Kidney glomerular epithelial cell (primary cell): ENCODE data around the gene SYVN1.
"Not testable (repeated sequence)": the region's sequence is repeated elsewhere in the genome, so short reads cannot be mapped to it uniquely, and the experiment has no call there.

Experiments used
- DNase-seq: peaks from one replicate; lab custom pipeline; 2025; lab: John Stamatoyannopoulos, UW

Gene SYVN1

GRCh38 chr11:65134240-65134951 is at the start of gene SYVN1:
Gene SYVN1 (minus strand): TSS chr11:65134519. CDS start chr11:65133601, 918 bp downstream.
- peak; percentile 92 for DNase-seq

DNA sequence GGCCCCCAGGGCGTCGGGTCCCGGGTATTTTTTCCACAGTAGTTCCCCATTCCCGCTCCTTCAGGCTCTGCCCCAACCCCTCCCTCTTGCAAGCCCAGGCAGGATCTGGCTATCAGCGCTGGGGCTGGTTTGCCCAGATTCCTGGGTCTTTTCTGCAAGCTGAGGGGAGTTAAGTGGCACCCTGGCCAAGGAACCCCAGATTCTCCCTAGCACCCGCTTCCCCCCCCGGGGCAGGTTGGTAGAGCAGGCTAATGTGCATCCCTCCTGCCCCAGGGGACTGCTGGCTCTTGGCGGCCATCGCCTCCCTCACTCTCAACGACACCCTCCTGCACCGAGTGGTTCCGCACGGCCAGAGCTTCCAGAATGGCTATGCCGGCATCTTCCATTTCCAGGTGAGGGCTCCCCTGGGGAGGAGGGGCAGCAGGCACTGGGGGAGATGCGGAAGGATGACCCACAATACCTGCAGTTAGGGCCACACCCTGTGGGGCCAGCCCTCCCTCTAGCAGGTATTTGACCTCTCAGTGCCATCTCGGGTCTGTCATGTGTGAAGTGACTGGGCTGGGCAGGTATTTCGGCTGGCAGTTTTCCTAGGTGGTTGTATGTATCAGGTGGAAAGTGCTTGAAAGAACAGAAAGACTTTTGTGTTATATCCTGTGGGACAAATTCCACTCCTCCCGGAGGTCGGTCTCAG is 49.0 kb upstream of the SYVN1 start:
- no peak for DNase-seq

DNA sequence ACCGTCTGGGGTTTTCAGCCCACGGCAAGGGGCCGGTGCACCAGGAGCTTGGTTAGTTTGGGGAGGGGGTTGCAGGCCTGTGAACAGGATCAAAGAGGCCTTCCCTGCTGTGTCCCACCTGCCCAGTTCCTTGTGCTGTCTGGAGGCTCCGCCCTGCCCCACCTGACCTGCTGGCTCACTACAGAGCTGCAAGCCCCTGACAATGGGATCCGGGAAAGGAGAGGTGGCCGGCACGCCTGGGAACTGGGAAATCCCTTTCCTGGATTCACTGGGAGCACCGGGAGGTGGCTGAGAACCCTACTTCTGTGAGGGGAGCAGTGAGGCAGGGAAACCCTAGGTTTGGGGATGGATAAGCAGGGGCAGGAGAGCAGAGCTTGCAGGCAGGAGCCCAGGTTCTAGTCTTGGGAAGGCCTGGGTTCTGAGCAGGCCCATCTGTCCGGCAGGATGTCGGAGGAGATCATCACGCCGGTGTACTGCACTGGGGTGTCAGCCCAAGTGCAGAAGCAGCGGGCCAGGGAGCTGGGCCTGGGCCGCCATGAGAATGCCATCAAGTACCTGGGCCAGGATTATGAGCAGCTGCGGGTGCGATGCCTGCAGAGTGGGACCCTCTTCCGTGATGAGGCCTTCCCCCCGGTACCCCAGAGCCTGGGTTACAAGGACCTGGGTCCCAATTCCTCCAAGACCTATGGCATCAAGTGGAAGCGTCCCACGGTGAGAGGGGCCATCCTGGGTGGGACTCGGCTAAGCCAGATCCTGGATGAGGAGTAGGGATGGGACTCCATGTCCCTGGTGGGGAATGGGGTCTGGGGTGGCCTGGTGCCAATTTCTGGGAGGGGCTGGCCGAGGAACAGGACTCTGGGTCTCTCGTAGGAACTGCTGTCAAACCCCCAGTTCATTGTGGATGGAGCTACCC is 48.2 kb upstream of the SYVN1 start:
- DNase-seq, result peak; percentile 25

DNA sequence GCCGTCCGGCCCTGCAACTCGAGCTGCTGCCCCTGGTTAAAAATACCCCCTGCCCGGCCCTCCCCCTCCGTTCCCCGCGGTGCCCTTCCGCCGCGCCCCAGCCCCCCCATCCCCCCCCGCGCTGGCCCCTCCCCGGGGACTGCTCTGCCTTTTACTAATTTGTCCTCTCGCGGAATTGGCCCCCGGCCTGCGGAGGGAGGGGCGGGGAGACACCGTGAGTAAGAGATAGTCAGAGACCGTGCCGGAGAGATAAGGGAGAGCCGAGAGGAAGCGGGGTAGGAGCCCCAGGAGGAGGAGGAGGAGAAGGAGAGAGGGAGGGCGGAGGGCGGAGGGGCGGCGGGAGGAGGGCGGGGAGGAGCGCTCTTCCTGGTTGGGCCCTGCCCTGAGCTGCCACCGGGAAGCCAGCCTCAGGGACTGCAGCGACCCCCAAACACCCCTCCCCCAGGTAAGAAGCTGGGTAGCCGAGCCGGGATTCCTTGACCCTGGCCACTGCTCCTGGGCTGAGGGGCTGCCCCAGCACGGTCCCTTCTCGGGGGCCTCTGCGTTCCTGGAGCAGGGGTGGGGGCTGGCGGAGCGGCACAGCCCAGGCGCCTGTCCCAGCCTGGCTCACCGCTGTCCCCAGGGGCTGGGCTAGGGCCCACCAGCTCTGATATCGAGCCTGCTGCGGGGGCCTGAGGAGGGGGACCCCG is 47.4 kb upstream of the SYVN1 start, which contains the start of gene CAPN1:
TSS of gene CAPN1 (plus strand) at position 360 of the 689 bp plus-strand sequence. CDS start 774 bp downstream, outside the sequence.
- peak; percentile 89 for DNase-seq

GRCh38 chr11:65180877-65181568 is 46.7 kb upstream of the SYVN1 start:
- DNase-seq, result peak; percentile 55

DNA sequence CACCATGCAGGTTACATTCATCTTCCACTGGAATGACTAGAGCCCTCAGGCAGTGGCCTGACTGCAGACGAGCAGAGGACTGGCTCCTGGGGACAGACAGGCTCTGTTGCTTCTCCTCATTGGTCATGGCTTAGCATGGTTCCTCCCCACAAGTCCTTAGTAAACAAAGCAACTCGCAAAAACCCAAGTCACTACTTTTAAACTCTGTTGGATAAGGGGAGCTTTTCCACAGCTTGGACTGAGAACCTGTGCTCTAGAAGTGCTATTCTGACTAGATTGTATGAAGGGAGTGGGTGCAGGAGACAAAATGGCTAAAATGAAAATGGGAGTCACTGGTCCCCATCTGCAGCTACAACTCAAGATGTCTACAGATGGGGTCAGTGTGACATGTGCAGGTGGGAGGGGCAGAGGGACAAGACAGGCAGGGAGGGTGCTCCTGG is 40.3 kb upstream of the SYVN1 start:
- DNase-seq, result not testable (repeated sequence)

GRCh38 chr11:65172600-65172999 is 38.3 kb upstream of the SYVN1 start:
- no peak for DNase-seq

- no peak for DNase-seq
Observed at GRCh38 chr11:65170058-65170534, 35.8 kb upstream of the SYVN1 start, which contains the start of gene SPDYC. Gene SPDYC (plus strand): TSS chr11:65170233. CDS start chr11:65171358, 1,125 bp downstream.

DNA sequence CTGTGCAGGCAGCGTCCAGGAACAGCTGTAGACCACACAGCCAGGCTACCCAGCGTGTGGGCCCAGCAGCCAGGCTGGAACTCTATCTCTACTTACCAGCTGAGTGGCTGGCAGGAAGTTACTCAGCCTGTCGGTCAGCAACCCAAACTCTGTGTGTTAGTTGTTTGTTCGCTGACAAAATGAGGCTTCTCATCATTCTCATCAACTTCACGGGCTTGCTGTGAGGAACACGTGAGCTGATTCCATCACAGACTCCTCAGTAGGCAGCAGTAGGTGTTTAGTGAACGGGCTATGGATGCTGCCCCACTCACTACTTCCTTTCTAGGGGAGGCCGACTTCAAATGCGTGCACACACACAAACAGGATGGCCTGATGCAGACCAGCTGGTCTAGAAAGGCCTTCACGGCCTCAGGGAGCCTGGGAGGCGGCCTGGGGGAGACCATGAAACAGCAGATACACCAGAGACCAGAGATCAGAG is 34.9 kb upstream of the SYVN1 start:
- no peak for DNase-seq

DNA sequence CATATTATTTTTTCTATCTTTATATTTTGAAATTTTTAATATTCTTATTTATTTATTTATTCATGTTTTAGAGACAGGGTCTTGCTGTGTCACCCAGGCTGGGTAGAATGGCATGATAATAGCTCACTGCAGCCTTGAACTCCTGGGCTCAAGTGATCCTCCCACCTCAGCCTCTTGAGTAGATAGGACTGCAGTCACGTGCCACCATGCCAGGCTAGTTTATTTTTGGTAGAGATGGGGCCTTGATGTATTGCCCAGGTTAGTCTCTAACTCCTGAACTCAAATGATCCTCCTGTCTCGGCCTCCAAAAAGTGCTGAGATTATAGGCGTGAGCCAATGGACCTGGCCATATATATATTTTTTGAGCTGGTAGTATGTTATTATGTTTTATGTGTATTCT is 33.3 kb upstream of the SYVN1 start:
- no peak for DNase-seq

- DNase-seq, result no peak
Observed at GRCh38 chr11:65166893-65167292, 32.6 kb upstream of the SYVN1 start.

- DNase-seq, result no peak
Observed at GRCh38 chr11:65165410-65166317, 31.3 kb upstream of the SYVN1 start.

- DNase-seq, result no peak
Observed at GRCh38 chr11:65163684-65164083, 29.4 kb upstream of the SYVN1 start.

- no peak for DNase-seq
Observed at GRCh38 chr11:65160643-65161042, 26.3 kb upstream of the SYVN1 start.

DNA sequence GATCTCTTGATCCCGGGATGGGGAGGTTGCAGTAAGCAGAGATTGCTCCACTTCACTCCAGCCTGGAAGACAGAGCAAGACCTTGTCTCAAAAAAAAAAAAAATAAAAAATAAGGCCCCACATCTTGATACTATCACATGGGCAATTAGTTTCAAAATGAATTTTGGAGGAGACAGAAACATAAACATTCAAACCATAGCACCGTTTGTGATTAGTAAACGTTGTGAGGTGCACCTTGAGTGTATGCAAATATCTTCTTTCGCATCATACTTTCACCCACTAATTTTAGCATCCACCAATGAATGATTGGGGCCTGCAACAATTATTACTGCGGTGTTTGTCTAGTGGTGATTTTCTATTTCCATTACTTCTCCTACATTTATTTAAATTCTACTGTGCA is 24.7 kb upstream of the SYVN1 start:
- no peak for DNase-seq

DNA sequence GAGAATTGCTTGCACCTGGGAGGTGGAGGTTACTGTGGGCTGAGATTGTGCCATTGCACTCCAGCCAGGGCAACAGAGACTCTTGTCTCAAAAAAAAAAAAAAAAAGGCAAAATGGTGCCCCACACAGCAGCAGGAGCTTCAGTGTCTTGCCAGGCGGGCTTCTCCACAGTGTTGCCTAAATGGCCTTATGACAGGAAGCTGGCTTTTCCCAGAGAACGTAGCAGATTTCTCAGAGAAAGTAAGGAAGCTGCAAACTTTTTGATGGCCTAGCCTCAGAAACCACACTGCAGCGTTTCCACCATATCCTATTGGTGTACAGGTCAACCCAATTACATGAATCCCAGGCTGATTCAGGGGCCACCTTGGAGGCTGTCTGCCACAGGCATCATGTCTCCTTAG is 23.0 kb upstream of the SYVN1 start:
- DNase-seq, result no peak

- no peak for DNase-seq
Observed at GRCh38 chr11:65156926-65157325, 22.6 kb upstream of the SYVN1 start.

- no peak for DNase-seq
Observed at GRCh38 chr11:65156256-65156655, 21.9 kb upstream of the SYVN1 start.

- DNase-seq, result no peak
Observed at GRCh38 chr11:65152122-65152521, 17.8 kb upstream of the SYVN1 start.
